Glomerular endothelial cell (primary cell): ENCODE measurements around the gene GCG. TPM values are rescaled to one million over a fixed set of nuclear protein-coding genes. Genes with fewer than 3 reads are reported as not detected.

Source experiments
- DNase-seq: peaks from one replicate; pipeline ENCODE4 v3.0.0-alpha.2; 2011; ENCODE audit warnings: low read depth, low spot score; ENCODE audit errors: extremely low read depth
- total RNA-seq: library from RNA; depleted of rRNA; stranded (reverse); fragments of >200 nt; gene quantifications from 2 replicates; pipeline ENCODE4 v1.2.3, GENCODE V29; 2015

The GCG gene
- total RNA-seq, 1 donor from 2014 or later: not detected

DNA sequence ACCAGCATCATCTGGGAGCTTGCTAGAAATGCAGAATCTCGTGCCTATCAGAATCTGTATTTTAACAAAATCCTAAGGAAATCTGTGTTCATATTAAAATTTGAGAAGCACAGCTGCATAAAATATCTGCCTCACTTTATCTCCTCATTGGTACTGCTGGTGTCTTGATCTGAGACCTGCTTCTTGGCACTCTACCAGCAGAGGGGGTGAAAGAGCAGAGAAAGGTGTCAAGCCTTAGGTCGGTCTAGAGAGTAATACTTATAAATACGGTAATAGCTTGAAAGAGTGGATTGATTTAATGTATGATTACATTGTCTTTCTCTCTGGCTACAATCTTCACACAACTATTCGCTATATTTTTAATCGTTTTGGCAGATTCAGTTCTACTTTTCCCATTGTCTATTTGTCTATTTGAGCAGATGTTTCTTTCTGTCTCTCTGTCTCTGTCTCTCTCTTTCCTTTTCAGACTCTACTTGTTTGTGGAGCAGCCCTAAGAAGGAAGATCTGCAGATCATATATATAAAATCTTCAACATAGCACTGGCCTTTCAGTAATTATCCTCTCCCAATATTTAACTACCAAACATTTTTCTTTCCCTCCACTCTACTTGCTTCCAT is 1.7 kb upstream of the GCG start:
- peak; percentile 36 for DNase-seq

DNA sequence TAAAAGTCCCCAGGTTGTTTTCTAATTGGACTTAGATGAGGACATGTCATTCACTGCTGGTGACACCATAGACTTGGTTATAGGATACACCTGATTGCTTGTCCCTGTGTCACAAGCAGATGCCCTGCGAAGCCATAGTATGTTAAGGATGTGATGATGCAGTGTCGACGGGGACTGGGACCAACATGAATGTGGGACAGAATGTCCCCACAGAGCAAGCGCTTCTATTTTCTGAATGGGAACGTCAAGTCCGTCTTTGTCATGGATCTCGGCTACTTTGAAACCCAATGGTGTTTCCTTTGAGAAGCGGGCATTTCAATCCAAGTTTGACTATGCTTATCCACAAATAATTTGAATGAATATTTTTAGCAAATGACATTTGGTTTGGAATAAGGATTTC is 2.1 kb downstream of the GCG start:
- no peak for DNase-seq

DNA sequence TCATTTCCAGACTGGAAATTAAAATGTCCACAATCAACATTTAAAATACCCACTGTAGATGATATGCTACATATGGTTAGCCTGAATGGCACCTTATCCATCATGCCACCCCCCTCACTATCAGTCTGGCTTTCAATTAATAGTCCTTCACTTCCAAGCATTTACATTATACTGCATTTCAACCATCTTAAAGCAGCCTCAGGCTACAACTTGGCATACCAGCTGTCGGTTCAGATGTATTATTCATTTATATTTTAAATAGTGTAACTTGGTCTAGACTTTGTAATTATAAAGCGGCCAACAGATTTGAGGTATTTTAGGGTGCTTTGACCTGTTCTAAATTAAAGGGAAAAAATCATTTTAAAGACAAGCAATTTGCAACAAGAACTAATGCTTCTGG is 2.6 kb downstream of the GCG start:
- DNase-seq: no peak

DNA sequence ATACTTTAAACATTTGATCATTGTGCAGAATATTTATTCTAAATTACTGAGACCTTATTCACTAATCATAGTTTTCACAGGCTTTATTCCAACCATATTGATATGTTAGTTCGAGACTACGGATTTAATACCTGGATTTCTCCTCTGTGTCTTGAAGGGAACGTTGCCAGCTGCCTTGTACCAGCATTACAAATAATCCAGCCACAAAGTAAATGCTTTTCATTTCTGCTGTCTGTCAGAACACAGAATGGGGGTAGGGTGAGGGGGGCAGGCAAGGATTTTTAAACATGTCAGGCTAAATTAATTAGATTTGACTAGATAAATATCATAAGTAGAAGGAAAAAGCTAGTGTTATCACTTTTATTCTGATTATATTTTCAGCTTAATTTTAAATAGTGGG is 3.1 kb downstream of the GCG start:
- DNase-seq: no peak

DNA sequence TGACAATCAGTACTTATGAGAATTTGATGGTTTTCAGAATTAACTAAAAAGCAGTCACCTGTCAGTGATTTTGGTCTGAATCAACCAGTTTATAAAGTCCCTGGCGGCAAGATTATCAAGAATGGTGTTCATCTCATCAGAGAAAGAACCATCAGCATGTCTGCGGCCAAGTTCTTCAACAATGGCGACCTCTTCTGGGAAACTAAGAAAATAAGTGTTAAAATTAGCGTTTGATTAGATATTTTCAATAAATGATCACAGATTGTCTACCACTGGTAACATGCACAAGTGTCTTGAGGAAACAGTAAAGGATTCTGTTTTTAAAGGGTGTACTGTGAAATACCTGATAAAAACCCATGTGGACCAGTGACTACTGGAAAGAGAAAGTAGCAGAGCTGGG is 8.1 kb downstream of the GCG start:
- DNase-seq: no peak

DNA sequence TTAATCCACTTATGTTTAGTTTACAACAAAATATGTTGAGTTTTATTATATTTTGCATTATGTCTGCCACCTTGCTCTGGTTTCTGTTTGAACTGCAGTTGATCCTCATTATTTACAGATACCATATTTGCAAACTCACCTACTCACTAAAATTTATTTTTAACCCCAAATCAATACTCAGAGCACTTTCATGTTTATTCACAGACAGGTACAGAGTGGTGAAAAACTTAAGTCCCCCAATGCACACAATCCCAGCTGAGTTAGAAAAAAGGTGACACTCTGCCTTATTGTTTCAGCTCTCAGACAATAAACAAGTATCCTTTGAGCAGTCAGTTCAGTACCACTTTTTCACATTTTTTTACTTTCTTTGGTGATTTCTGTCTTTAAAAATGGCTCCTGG is 13.7 kb downstream of the GCG start:
- DNase-seq: no peak

DNA sequence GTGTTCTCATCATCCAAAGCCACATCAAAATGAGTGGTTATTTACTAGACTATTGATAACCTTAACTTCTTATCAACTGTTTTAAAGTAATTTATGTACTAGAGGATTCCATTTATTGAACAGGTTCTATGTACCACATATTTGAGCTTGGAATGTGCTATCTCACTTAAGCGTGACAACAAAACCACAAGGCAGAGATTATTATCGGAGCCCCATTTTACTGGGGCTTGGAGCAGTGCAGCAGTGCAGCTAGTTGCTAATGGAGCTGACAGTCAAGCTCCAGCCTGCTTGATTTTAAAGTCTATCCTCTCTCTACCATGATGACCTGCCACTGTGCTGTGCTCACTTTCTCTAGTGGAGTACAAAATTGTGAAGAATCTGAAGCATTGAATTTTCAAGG is 24.6 kb downstream of the GCG start:
- DNase-seq: no peak

DNA sequence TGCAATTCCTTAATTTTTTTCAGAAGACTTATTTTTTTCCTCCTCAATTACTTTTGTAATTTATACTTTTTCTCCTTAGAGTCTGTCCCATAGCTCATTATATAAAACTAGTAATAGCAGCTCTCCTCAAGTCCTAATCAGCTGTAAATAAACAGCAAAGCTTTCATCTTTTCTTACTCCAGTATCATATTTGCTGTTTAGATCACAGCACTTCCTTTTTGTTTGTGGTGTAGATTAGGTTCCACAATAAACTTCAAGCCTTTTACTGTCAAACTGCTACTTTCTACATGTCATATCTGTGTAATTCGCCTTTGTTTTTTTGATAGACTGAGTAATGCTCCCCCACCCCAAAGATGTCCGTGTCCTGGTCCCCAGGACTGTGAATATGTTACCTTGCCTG is 25.5 kb downstream of the GCG start:
- DNase-seq: no peak

DNA sequence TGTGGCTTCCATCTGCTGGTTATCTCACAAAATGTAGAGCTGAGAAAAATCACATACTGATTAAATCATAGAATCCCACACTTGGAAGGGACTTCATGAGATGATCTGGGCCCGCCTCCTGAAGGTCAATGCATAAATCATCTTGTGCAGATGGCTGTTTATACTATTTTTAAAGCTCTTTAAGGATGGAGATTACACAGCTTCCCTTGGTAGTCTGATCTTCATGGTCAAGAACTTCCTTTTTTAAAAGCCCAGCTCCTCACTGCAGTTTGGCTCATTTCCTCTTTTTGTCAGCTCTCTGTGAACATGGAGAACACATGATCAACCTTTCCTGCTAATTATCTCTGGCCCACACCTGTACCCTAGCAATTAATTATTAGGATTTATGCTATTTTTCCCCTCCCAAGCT is 25.9 kb downstream of the GCG start:
- no peak for DNase-seq

DNA sequence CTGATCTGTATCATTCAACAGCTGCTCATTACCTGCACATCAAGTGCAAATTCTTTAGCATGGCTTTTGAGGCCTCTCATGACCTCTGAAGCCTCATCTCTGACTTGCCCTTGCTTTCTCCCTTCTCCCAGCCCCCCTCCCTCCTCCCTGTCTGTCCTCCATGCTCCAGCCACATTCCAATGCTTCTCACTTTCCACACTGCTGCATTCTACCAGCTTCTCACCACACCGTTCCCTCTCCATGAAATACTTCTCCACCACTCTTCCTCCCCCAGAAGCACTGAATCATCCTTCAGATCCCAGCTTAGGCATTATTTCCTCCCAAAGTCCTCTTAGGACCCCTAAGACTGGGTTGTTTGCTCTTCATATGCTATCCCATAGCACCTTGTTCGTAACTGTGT is 26.9 kb downstream of the GCG start:
- DNase-seq: no peak

DNA sequence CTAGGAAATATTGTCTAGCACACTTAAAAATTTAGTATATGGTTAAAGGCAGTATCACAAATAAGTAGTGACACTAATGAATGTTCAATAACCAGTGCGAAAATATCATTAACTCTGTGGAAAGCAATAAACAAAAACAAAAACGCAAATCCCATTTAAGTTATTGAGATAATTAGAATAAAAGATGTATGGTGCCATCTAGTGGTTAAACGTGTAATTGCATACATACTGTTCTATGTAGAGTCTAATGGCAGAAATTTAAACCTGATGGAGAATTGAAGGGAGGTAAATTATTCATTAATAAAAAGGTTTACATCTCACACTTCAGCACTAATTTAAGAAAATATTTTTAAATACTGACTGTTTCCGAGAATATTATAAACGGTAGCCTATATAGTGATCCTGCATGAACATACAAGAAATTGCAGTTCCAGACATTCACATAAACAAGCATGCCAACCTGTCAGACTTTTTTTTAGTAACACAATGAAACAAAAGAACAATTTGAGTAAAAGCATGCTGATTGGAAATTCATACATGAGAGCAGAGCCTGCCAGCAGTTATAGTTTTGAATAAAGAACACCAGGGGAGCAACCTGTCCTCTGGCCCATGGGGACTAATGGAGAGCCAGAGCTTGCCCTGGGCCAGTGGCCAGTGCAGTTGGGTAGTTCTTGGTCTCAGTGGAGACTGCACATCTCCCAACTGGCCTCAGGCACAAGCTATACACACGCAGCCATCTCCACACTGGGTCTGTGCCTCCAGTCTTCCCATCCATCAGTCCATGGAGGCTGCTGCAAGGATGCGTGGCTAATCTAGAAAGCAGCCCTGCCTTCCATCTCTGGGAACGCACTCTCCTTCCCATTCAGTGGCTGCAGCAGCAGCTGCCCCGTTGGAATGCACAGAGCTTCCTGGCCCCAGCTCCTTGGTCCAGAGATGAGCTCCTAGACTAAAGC is 28.0 kb downstream of the GCG start:
- peak; percentile 79 for DNase-seq

DNA sequence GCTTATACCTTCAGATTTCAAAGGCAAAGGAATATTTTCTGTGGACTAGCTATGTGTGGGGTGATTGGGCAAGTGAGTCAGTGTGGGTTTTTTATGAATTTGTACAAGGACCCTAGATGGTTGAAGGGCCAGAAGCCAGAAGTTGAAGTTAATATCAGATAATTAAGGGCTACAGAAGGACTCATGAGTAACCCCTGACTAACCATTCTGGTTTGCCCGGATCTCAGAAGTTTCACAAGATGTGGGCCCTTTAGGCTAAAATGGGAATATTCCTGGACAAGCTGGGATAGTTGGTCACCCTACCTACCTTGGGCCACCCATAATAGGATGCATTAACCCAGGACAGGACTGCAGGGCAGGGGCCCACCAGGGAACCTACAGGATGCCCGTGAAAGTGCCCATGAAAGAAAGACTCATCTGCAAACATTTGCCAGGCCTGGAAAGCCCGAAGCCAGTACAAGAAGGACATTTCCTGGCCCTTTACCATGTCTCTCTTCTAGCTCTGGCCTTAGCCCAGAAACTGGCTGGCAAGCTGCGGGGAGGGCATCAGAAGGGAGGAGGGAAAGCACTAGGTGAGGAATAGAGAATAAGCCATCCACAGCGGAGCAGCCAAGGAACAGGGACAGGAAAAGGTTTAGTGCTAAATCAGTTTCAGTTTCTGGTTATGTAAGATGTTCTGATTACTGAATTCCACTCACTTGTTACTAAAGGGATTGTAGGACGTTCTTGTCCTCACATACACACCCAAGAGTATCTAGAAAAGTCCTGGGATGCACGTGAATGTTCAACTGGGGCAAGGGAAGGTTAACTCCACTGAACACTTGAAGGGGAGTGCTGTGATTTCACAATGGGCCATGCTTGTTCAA is 33.6 kb downstream of the GCG start:
- no peak for DNase-seq

DNA sequence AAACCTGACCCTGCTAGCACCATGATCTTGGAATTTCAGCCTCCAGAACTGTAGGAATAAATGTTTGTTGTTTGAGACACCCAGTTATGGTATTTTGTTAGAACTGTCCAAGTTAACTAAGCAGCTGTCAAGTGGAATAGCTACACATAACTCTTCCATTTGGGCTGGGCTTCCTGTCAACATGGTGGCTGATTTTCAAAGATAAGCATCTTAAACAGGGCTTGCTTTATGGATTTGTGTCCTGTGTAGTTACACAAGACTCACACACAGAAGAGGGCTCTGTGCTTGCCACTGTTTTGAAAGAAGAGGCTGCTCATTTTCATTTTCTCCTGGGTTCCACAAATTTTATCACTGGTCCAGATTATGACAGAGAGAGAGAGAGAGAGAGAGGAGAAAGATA is 35.7 kb downstream of the GCG start:
- no peak for DNase-seq

DNA sequence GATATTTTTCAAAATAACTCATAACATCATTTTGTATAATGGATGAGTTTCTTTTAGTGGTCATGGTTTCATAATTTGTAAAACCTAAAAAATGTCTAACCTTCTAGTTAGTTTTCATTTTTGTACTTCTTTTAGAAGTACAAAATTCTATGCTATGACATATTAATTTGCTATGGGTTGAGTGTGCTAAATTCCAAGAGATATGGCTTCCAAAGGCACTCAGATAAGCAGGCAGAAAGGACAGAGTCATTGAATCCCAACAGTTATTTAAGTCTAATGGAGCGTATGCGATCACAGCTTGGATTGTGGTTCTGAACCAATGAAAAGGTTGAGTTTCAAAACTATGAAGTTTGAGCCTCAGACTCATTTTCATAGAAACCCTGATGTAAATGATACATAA is 37.0 kb downstream of the GCG start:
- DNase-seq: no peak

DNA sequence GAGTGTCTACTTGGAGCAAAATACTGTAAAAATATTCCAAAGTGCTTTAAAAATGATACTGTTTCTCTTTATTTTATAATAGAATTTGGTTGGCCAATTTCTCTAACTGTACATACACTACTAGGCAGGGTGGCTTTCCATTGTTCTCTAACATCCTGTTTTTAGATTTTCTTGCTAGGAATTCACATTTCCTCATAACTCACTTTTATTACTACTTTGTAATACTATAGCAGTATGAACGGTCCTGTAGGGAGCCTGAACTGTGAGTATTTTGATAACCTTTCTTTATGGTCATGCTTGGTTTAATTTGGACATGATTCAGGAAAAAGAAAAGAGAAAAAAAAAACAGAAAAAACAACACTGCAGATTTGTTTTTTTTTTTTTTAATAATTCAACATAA is 37.8 kb downstream of the GCG start:
- DNase-seq: peak; percentile 73

DNA sequence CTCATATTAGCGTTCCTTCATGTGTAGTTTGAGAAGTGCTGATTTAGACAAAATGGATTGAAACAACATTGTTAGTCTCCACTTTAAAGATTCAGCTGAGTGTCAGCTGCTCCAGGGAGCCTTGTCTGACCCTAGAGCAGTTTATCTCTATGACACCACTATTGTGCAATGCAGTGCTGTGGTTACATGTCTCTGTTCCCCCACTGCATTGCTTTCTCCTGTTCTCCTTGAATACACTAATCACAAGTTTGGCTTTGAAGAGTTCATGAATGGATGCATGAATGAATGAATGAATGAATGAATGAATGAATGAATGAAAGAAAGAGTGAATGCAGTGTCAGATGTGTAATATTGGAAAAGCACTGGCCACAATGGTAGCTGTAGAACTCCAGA is 38.3 kb downstream of the GCG start:
- DNase-seq: peak; percentile 62

DNA sequence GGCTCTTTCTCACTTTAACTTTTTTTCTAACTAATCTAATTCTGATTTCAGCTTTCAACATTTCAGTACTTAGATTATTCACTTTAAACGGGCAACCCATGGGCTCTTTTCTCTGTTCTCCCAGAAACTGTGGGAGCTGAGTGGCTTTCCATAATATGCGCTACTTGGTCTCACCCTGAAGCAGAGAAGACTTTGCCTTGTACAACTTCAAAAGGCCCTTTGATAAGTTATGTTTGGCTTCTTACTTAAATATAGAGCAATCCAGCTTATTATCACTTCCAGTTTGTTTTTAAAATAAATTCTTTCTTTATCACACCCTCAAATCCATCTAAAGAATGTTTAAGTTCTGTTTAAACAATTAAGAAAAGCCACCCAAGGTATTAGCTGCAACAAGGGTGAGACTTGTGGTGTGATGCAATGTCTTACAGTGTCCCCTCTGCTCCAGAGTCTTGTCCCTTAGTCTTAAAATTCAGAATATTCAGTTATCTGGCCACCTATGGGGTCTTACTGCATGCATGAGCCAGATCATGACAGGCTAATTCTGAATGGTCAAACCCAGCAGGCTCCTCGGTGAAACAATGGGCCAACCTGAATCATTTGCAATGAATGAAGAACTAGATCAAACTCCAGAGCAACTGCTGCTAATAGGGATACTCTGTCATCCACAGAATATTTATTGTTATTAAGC is 38.8 kb downstream of the GCG start:
- no peak for DNase-seq

DNA sequence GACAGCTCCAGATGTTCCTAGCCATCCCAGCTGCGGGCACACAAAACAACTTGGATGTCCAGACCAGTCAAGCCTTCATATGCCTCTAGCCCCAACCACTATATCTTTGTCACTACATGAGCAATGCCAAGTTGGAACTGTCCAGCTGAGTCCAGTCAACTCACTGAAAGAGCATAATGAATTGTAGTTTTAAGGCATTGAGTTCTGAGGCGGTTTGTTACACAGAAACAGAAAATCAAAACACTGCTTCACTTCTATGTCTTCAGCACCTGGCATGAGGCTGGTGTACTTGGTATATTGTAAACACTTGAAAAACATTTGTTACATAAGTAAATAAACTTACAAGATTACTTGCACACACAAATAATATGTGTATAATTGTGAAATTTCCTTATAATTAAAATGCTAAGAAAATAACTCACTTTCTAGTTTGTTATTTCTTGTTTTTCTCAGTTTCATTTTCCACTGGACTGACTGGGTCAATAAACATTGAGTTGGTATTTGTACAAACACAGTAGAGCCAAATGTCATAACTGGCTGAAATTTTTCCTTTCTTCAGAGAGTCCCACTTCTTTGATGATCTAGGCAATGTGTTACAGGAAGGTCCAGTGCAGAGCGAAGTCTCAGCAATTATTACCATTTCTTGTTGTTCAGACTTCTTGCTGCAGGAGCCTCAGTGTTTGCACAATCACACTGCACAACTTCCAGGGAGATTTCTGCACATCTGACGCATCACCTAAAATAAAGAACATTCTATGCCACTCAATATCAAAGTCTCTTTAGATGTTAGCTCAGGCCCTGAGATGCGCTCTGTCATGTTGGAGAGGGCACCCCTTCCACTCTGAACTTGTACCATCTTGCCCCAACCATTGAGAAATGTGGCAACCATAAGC is 39.8 kb downstream of the GCG start:
- DNase-seq: no peak

DNA sequence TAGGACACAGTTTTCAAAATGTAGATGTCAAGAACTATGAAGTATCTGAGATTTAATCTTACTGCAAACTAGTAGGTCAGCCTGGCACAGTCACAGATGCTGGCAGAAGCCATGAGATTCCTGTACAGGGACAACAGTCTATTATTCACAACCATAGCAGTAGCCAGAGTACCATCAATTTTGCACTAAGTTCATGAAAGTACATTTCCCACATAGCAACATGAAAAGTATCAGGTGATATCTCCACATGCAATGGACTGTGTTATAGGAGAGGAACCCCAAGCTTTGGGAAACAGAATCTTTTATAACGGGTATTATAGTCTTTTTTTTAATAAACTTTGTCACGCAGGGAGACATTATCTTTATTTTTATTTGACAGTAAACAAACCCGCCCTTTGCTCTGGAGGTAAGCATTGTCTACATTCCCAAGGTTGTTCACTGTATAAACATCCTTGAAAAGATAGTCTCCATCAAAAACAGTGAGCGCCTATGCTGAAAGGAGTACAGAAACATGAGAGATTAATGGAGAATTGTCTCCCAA is 44.6 kb downstream of the GCG start:
- no peak for DNase-seq

DNA sequence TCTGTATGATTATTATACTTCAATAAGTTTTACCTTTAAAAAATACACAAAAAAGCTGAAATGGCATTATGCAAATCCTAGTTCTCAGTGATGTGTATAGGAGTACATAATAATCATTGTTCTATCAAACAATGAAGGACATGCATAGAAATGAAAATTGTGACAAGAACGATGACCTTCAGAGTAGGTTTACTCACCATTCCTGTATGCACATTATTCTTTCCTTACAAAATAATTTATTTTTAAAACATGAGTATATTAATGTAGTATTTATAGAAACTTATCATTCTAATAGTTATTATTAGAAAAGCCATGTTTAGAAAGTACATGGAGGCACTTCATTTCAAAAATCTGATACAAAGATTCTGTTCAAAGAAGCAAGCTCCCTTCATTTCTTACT is 45.3 kb downstream of the GCG start:
- no peak for DNase-seq
